Measurements from ENCODE around the gene TBC1D22A.

DNA sequence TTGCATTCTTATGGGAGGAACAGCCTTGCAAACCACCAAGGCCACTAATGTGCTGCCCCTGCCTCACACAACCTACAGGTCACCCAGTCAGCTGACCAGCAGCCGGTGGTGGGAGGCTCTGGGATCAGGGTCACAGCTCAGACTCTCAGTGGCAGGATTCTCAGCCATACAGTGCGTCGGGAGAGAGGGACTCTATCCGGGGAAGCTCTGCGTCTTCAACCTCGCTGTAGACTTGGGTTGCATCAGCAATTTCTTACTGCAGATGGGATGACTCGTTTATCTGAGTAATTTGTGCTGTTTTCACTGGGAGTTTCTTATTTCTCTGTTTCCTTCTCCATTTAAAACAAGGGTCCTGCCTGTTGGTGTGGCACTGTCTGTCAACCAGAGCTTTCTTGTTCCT, 257.7 kb downstream of the TBC1D22A start:
- TF ChIP-seq POLR2A (IDR thresholded peaks at IDR 0.05): no peak
- TF ChIP-seq, protein P1, sequence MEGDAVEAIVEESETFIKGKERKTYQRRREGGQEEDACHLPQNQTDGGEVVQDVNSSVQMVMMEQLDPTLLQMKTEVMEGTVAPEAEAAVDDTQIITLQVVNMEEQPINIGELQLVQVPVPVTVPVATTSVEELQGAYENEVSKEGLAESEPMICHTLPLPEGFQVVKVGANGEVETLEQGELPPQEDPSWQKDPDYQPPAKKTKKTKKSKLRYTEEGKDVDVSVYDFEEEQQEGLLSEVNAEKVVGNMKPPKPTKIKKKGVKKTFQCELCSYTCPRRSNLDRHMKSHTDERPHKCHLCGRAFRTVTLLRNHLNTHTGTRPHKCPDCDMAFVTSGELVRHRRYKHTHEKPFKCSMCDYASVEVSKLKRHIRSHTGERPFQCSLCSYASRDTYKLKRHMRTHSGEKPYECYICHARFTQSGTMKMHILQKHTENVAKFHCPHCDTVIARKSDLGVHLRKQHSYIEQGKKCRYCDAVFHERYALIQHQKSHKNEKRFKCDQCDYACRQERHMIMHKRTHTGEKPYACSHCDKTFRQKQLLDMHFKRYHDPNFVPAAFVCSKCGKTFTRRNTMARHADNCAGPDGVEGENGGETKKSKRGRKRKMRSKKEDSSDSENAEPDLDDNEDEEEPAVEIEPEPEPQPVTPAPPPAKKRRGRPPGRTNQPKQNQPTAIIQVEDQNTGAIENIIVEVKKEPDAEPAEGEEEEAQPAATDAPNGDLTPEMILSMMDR (IDR thresholded peaks at IDR 0.05): no peak

Measured in right lobe of liver (tissue), 4 donors.